GM20431 (cell line): Measurements from ENCODE around the gene DACT2.
"Not testable (repeated sequence)": the region's sequence is repeated elsewhere in the genome, so short reads cannot be mapped to it uniquely, and the experiment has no call there.

ENCODE experiments used
- in situ Hi-C: fragments of 300-500 bp; cut with MseI, MboI; formaldehyde crosslinking; loops from one replicate; pipeline ENCODE4 v1.15.0; 2020; ENCODE audit warnings: low sequenced_read_pairs; ENCODE audit not compliant: unreplicated experiment

Gene DACT2

GRCh38 chr6:168319279-168320111 lies at the start of gene DACT2:
TSS of gene DACT2 (minus strand) at chr6:168319777. CDS start at chr6:168319633, 144 bp downstream.
- in situ Hi-C loops = no loop called here

- in situ Hi-C loops = no loop called here
Observed at GRCh38 chr6:168368936-168369335, 49.4 kb upstream of the DACT2 start.

GRCh38 chr6:168368066-168368820 lies 48.7 kb upstream of the DACT2 start:
- in situ Hi-C loops = no loop called here

- in situ Hi-C loops = no loop called here
Observed at GRCh38 chr6:168367285-168367751, 47.7 kb upstream of the DACT2 start.

GRCh38 chr6:168366473-168366872 lies 46.9 kb upstream of the DACT2 start:
- in situ Hi-C loops = no loop called here

GRCh38 chr6:168365422-168366165 lies 46.0 kb upstream of the DACT2 start:
- in situ Hi-C loops = no loop called here

- in situ Hi-C loops = no loop called here
Observed at GRCh38 chr6:168364793-168365421, 45.3 kb upstream of the DACT2 start.

- in situ Hi-C loops = no loop called here
Observed at GRCh38 chr6:168363811-168364792, 44.5 kb upstream of the DACT2 start.

- in situ Hi-C loops = no loop called here
Observed at GRCh38 chr6:168363302-168363701, 43.7 kb upstream of the DACT2 start.

GRCh38 chr6:168362276-168362990 lies 42.9 kb upstream of the DACT2 start:
- in situ Hi-C loops = no loop called here

GRCh38 chr6:168361766-168362165 lies 42.2 kb upstream of the DACT2 start:
- in situ Hi-C loops = no loop called here

- in situ Hi-C loops = no loop called here
Observed at GRCh38 chr6:168359794-168360193, 40.2 kb upstream of the DACT2 start.

GRCh38 chr6:168358842-168359420 lies 39.4 kb upstream of the DACT2 start:
- in situ Hi-C loops = no loop called here

- in situ Hi-C loops = not testable (repeated sequence)
Observed at GRCh38 chr6:168356872-168357271, 37.3 kb upstream of the DACT2 start.

- in situ Hi-C loops = no loop called here
Observed at GRCh38 chr6:168355716-168356522, 36.3 kb upstream of the DACT2 start.

GRCh38 chr6:168354338-168354737 lies 34.8 kb upstream of the DACT2 start:
- in situ Hi-C loops = no loop called here

GRCh38 chr6:168353041-168353440 lies 33.5 kb upstream of the DACT2 start:
- in situ Hi-C loops = no loop called here
